Measurements from ENCODE around the gene OGFOD2. TPM values are rescaled to one million over a fixed set of nuclear protein-coding genes. Genes with fewer than 3 reads are reported as not detected.

The OGFOD2 gene
- total RNA-seq, 1 donor from 2014 or later: 8.9 TPM

GRCh38 chr12:122966743-122967550, 8.1 kb upstream of the OGFOD2 start:
- TF ChIP-seq CTCF (conservative IDR thresholded peaks at IDR 0.05; ENCODE audit: low read depth, low read length): no peak
- H3K4me3 ChIP-seq (ENCODE audit: low read depth, low read length): peak overlapping the region; percentile 31
- DNase-seq (ENCODE audit: low read depth): no peak

- TF ChIP-seq CTCF (conservative IDR thresholded peaks at IDR 0.05; ENCODE audit: low read depth, low read length): no peak
- H3K4me3 ChIP-seq (ENCODE audit: low read depth, low read length): no peak overlapping the region
- no peak for DNase-seq (ENCODE audit: low read depth)
Measured at GRCh38 chr12:122968104-122968503, 6.9 kb upstream of the OGFOD2 start.

GRCh38 chr12:122969676-122970075, 5.4 kb upstream of the OGFOD2 start:
- H3K4me3 ChIP-seq (ENCODE audit: low read depth, low read length): no peak overlapping the region
- no peak for DNase-seq (ENCODE audit: low read depth)
- TF ChIP-seq CTCF (conservative IDR thresholded peaks at IDR 0.05; ENCODE audit: low read depth, low read length): no peak

- peak; percentile 91 for DNase-seq (ENCODE audit: low read depth)
- no peak for TF ChIP-seq CTCF (conservative IDR thresholded peaks at IDR 0.05; ENCODE audit: low read depth, low read length)
- H3K4me3 ChIP-seq (ENCODE audit: low read depth, low read length): peak overlapping the region; percentile 92
Measured at GRCh38 chr12:122974274-122974891, 661 bp upstream of the OGFOD2 start.

- DNase-seq (ENCODE audit: low read depth): no peak
- no peak for TF ChIP-seq CTCF (conservative IDR thresholded peaks at IDR 0.05; ENCODE audit: low read depth, low read length)
- peak overlapping the region; percentile 92 for H3K4me3 ChIP-seq (ENCODE audit: low read depth, low read length)
Measured at GRCh38 chr12:122975790-122976647, 975 bp downstream of the OGFOD2 start.

- peak overlapping the region; percentile 92 for H3K4me3 ChIP-seq (ENCODE audit: low read depth, low read length)
- TF ChIP-seq CTCF (conservative IDR thresholded peaks at IDR 0.05; ENCODE audit: low read depth, low read length): no peak
- DNase-seq (ENCODE audit: low read depth): no peak
Measured at GRCh38 chr12:122976648-122976975, 1.6 kb downstream of the OGFOD2 start.
